K562 (cell line): ENCODE data around the gene NCAM2. TPM values are rescaled to one million over a fixed set of nuclear protein-coding genes. Genes with fewer than 3 reads are reported as not detected.

Experiments used
- ATAC-seq: fragments of 200-7000 bp; cut with Tn5 transposase; 3 replicates; pipeline ENCODE4 v1.9.1; 2020; ENCODE audit warnings: moderate library complexity
- BruUV-seq: library from RNA; stranded (reverse); fragments of 400-500 nt; replicated peaks from 2 replicates; lab custom pipeline; 2021; lab: Mats Ljungman, UMichigan
- CTCF ChIA-PET: fragments of 300-600 bp; formaldehyde crosslinking; extraction: SDS; loops from one replicate; lab custom pipeline; 2021; ENCODE audit warnings: low intra/inter-chr PET ratio; lab: Yijun Ruan, JAX
- POLR2A ChIA-PET: fragments of 300-600, 350-650 bp; sonication (Branson Sonifier 250); formaldehyde crosslinking; extraction: SDS; loops from one replicate; lab custom pipeline; 2021; ENCODE audit warnings: antibody characterized with exemption, inconsistent platforms; lab: Yijun Ruan, JAX
- DNase-seq, 4 experiments: peaks; one replicate each; pipeline versions ENCODE4 v3.0.0 to v3.0.0-alpha.2; 2011 to 2018; ENCODE audit warnings: low spot score in 3 of 4, mixed read lengths in 3 of 4; ENCODE audit errors: extremely low read depth in 1 of 4
- FAIRE-seq: peaks from 2 replicates; lab custom pipeline; 2011; peaks lifted over from hg19 to GRCh38; lab: Jason Lieb, UNC
- H2AFZ ChIP-seq: 2 replicates; pipeline ENCODE4 v1.6.0; 2011; ENCODE audit warnings: low read depth, low read length, control low read depth, inconsistent platforms
- H3K27ac ChIP-seq: fragments of 200-600 bp; 3 replicates; pipeline ENCODE4 v1.8.0; 2011; ENCODE audit warnings: low read depth, mild to moderate bottlenecking, control low read depth, inconsistent platforms, low read length, moderate library complexity, mixed read lengths; ENCODE audit errors: extremely low read depth
- H3K27me3 ChIP-seq, 2 experiments: fragments of 300-600 bp in 1 of 2; 2 replicates in 1 of 2; 3 replicates in 1 of 2; pipeline versions ENCODE4 v1.6.0 to v1.8.0; 2011; ENCODE audit warnings: inconsistent platforms in 2 of 2, low read length in 2 of 2, mild to moderate bottlenecking in 1 of 2, mixed read lengths in 1 of 2, moderate library complexity in 1 of 2; ENCODE audit not compliant: control insufficient read depth in 2 of 2, insufficient read depth in 2 of 2
- H3K36me3 ChIP-seq: fragments of 300-600 bp; 3 replicates; pipeline ENCODE4 v1.8.0; 2011; ENCODE audit warnings: mild to moderate bottlenecking, low read length, inconsistent platforms; ENCODE audit not compliant: control insufficient read depth, insufficient read depth
- H3K4me1 ChIP-seq, 2 experiments: fragments of 200-600 bp in 1 of 2; replicated peaks in 1 of 2; 2 replicates in 1 of 2; 3 replicates in 1 of 2; pipeline versions ENCODE4 v1.5.1 to v1.8.0; 2011; ENCODE audit warnings: inconsistent platforms in 2 of 2, low read length in 2 of 2, mild to moderate bottlenecking in 1 of 2, mixed read lengths in 1 of 2, moderate library complexity in 1 of 2; ENCODE audit not compliant: control insufficient read depth in 2 of 2, insufficient read depth in 2 of 2
- H3K4me2 ChIP-seq: 2 replicates; pipeline ENCODE4 v1.6.1; 2011; ENCODE audit warnings: low read length, control low read depth, inconsistent platforms, mixed read lengths; ENCODE audit not compliant: insufficient read depth
- H3K4me3 ChIP-seq: fragments of 200-600 bp; sonication (generic), shearing (Covaris generic); 2 replicates; pipeline ENCODE4 v1.5.1; 2016; ENCODE audit warnings: control low read depth, inconsistent platforms
- H3K79me2 ChIP-seq: fragments of 200-600 bp; 3 replicates; pipeline ENCODE4 v1.8.0; 2011; ENCODE audit warnings: low read length, inconsistent platforms; ENCODE audit not compliant: control insufficient read depth, insufficient read depth
- H3K9ac ChIP-seq, 2 experiments: 2 replicates each; pipeline versions ENCODE4 v1.6.0 to v1.6.1; 2011; ENCODE audit warnings: low read depth in 2 of 2, low read length in 2 of 2, control low read depth in 1 of 2, inconsistent platforms in 1 of 2, mild to moderate bottlenecking in 1 of 2, mixed read lengths in 1 of 2; ENCODE audit not compliant: insufficient read depth in 1 of 2
- H3K9me1 ChIP-seq: one replicate; pipeline ENCODE4 v1.6.0; 2011; ENCODE audit warnings: inconsistent platforms, mild to moderate bottlenecking, low read length, moderate library complexity; ENCODE audit not compliant: control insufficient read depth, insufficient read depth
- H3K9me3 ChIP-seq: replicated peaks from 2 replicates; pipeline ENCODE4 v1.5.1; 2011; ENCODE audit warnings: low read depth, low read length, inconsistent platforms; ENCODE audit not compliant: control insufficient read depth, insufficient read depth
- H4K20me1 ChIP-seq: replicated peaks from 2 replicates; pipeline ENCODE4 v1.6.1; 2011; ENCODE audit warnings: low read length, inconsistent platforms, mixed read lengths; ENCODE audit not compliant: control insufficient read depth, insufficient read depth
- CBX5 ChIP-seq: IDR thresholded peaks from 2 replicates; pipeline ENCODE4 v1.6.1; 2014; ENCODE audit warnings: low read depth, borderline replicate concordance
- CHD1 ChIP-seq: fragments of 200-600 bp; sonication (generic); IDR thresholded peaks from one replicate; pipeline ENCODE4 v1.6.1; 2012; ENCODE audit warnings: mild to moderate bottlenecking, moderate library complexity, low read length, inconsistent platforms
- DIDO1 ChIP-seq: fragments of 450-650 bp; IDR thresholded peaks from 2 replicates; pipeline ENCODE4 v1.6.1; 2016; ENCODE audit warnings: low read depth, missing biosample characterization, missing genetic modification characterization
- DMBX1 ChIP-seq: fragments of 250-450 bp; sonication (Bioruptor Pico); IDR thresholded peaks from 2 replicates; pipeline ENCODE4 v1.8.0; 2022; ENCODE audit warnings: inconsistent platforms, mild to moderate bottlenecking, moderate library complexity, borderline replicate concordance
- PCBP1 ChIP-seq: fragments of 200-400 bp; formaldehyde crosslinking; IDR thresholded peaks from 2 replicates; pipeline ENCODE4 v1.6.1; 2018; ENCODE audit warnings: mild to moderate bottlenecking, low read depth, low read length; ENCODE audit not compliant: poor library complexity, severe bottlenecking
- THAP7 ChIP-seq: fragments of 250-450 bp; sonication (Bioruptor Pico); IDR thresholded peaks from 2 replicates; pipeline ENCODE4 v1.5.0; 2021
- TRIM25 ChIP-seq: fragments of 450-650 bp; IDR thresholded peaks from 2 replicates; pipeline ENCODE4 v1.7.0; 2016; ENCODE audit warnings: borderline replicate concordance
- YY1 ChIP-seq, 3 experiments: IDR thresholded peaks; 2 replicates each; pipeline ENCODE4 v1.6.1; 2011; ENCODE audit warnings: low read length in 2 of 3, mild to moderate bottlenecking in 2 of 3, moderate library complexity in 2 of 3, borderline replicate concordance in 1 of 3, control low read depth in 1 of 3, low read depth in 1 of 3; ENCODE audit not compliant: insufficient read depth in 3 of 3, insufficient replicate concordance in 2 of 3, control insufficient read depth in 1 of 3, insufficient read length in 1 of 3; ENCODE audit errors: extremely low read depth in 1 of 3
- ZBTB33 ChIP-seq: sonication (generic); formaldehyde crosslinking; IDR thresholded peaks from 2 replicates; pipeline ENCODE4 v1.8.1; 2023; ENCODE audit warnings: mild to moderate bottlenecking, missing genetic modification reagents
- ZNF140 ChIP-seq: fragments of 250-450 bp; sonication (Bioruptor Pico); IDR thresholded peaks from 2 replicates; pipeline ENCODE4 v1.8.0; 2021; ENCODE audit warnings: moderate library complexity, mild to moderate bottlenecking, inconsistent platforms
- ZNF253 ChIP-seq: fragments of 250-450 bp; sonication (Bioruptor Pico); conservative IDR thresholded peaks from 2 replicates; pipeline ENCODE4 v1.6.1; 2021; ENCODE audit warnings: mild to moderate bottlenecking
- ZNF511 ChIP-seq: sonication (generic); formaldehyde crosslinking; IDR thresholded peaks from 2 replicates; pipeline ENCODE4 v1.8.0; 2022; ENCODE audit warnings: mild to moderate bottlenecking, missing genetic modification reagents
- ZNF639 ChIP-seq, 2 experiments: fragments of 200-800 bp in 1 of 2; sonication (Bioruptor generic) in 1 of 2; sonication (generic) in 1 of 2; formaldehyde crosslinking in 1 of 2; IDR thresholded peaks in 1 of 2; conservative IDR thresholded peaks in 1 of 2; 2 replicates each; pipeline versions ENCODE4 v1.5.0 to v1.6.1; 2016 to 2020; ENCODE audit warnings: missing compliant biosample characterization in 1 of 2, missing genetic modification characterization in 1 of 2, missing genetic modification reagents in 1 of 2
- ZNF699 ChIP-seq: fragments of 250-450 bp; sonication (Bioruptor Pico); IDR thresholded peaks from 2 replicates; pipeline ENCODE4 v1.8.0; 2021; ENCODE audit warnings: mild to moderate bottlenecking, moderate library complexity; ENCODE audit not compliant: insufficient replicate concordance
- WGBS: fragments of 100-300 bp; shearing (Covaris generic); methylation state at CpG from one replicate; pipeline ENCODE4 v1.1.6; 2016; ENCODE audit warnings: low coverage, mixed read lengths; ENCODE audit not compliant: insufficient coverage; ENCODE audit errors: missing lambda C conversion rate; 5-methylcytosine and 5-hydroxymethylcytosine counted together
- in situ Hi-C: fragments of 300-500 bp; cut with MboI; formaldehyde crosslinking; loops from 4 replicates; pipeline ENCODE4 v1.15.0; 2018; ENCODE audit warnings: inconsistent platforms, mixed read lengths
- intact Hi-C: fragments of 100-400 bp; cut with micrococcal nuclease; formaldehyde crosslinking; loops from 2 replicates; pipeline ENCODE4 v1.14.2; 2022
- polyA plus RNA-seq, 8 experiments: library from polyadenylated mRNA; depleted of rRNA in 4 of 8; stranded (reverse) in 5 of 8; unstranded in 3 of 8; fragments of >200 nt; fragmentation: Nextera tagmentation in 2 of 8; fragmentation: Illumina TruSeq in 1 of 8; extraction: Ambion mirVana in 2 of 8; extraction: Trizol in 1 of 8; gene quantifications; 2 replicates each; pipeline versions ENCODE4 v1.2.1 to v1.2.3, GENCODE V29; 2011 to 2014; ENCODE audit warnings: inconsistent platforms in 1 of 8, missing spikeins in 1 of 8
- total RNA-seq, 7 experiments: library from RNA; depleted of rRNA in 6 of 7; stranded (reverse); fragments of >200 nt in 6 of 7; fragmentation: Illumina TruSeq in 2 of 7; extraction: Trizol in 2 of 7; gene quantifications; 2 replicates each; pipeline versions ENCODE4 v1.2.1 to v1.2.3, GENCODE V29; 2011 to 2021; ENCODE audit warnings: low replicate concordance in 1 of 7

NCAM2 gene
- total and polyA plus RNA-seq, 9 of the 15 experiments (the other 6 are each of a cell fraction or from before 2014, with no cell fraction given), result 14.0 to 58.2 (median 27.8) TPM

- ATAC-seq (no peak), DNase-seq (no peak), FAIRE-seq (no peak)
- Histone ChIP-seq H3K36me3 (peaks cover 7% of the 10 kb centered on the region; the same call in 2 of the 3 replicates), H4K20me1 (no peaks in the 10 kb centered on the region), H3K27me3 (no peaks in the 10 kb centered on the region), H3K9me1 (no peaks in the 10 kb centered on the region), H3K27ac (no peak overlapping the region), H3K9me3 (no peaks in the 10 kb centered on the region), H2AFZ (no peak overlapping the region), H3K4me1 (no peaks in the 10 kb centered on the region), H3K4me3 (no peak overlapping the region), H3K79me2 (no peaks in the 10 kb centered on the region), H3K4me2 (no peak overlapping the region), H3K9ac (no peak overlapping the region)
- POLR2A ChIA-PET, result interaction anchor here (0.8 kb wide), 1 partner anchor 16 kb away, joined by 3 read pairs; no protein-coding TSS in a partner anchor
- WGBS, result 91% methylated on average over 1 of the region's 1 CpG
- CTCF ChIA-PET, result no interaction called here
- in situ Hi-C loops, result no loop called here
- BruUV-seq, result no TSS peak
- intact Hi-C loops, result no loop called here
- TF ChIP-seq ZNF140 (CRISPR knock-in tag), result no peak
- no peak for TF ChIP-seq DMBX1 (CRISPR knock-in tag)
- TF ChIP-seq PCBP1, result no peak
- TF ChIP-seq ZBTB33, result no peak
- no peak for TF ChIP-seq YY1 (IDR thresholded peaks at IDR 0.05; ENCODE audit: borderline replicate concordance in 1 of 3, control insufficient read depth in 1 of 3, extremely low read depth in 1 of 3, insufficient read depth in 3 of 3, insufficient read length in 1 of 3, insufficient replicate concordance in 2 of 3, low read depth in 1 of 3, low read length in 2 of 3)
- no peak for TF ChIP-seq DIDO1
- TF ChIP-seq ZNF639 (CRISPR knock-in tag; conservative IDR thresholded peaks at IDR 0.05 in 1 of 2, IDR thresholded peaks at IDR 0.05 in 1 of 2), result no peak
- no peak for TF ChIP-seq ZNF511 (CRISPR knock-in tag)
- no peak for TF ChIP-seq THAP7 (CRISPR knock-in tag)
- TF ChIP-seq CBX5, result no peak
- no peak for TF ChIP-seq ZNF253 (CRISPR knock-in tag)
- TF ChIP-seq CHD1, result no peak
- TF ChIP-seq TRIM25, result no peak
- TF ChIP-seq ZNF699 (CRISPR knock-in tag), result no peak
Observed at GRCh38 chr21:21415741-21416140, 417.5 kb downstream of the NCAM2 start.
